MM.1S (cell line): ENCODE results near the gene SMOC1.

ENCODE experiments used
- DNase-seq: peaks from one replicate; pipeline ENCODE4 v3.0.0-alpha.2; 2015
- H2AFZ ChIP-seq: fragments of 300-600 bp; sonication (generic); 2 replicates; pipeline ENCODE4 v1.6.0; 2016; ENCODE audit warnings: antibody characterized with exemption, low read length
- H3F3A ChIP-seq: fragments of 300-600 bp; sonication (generic); 2 replicates; pipeline ENCODE4 v1.6.1; 2016; ENCODE audit warnings: mild to moderate bottlenecking, antibody characterized with exemption, low read length, moderate library complexity, mixed read lengths; ENCODE audit not compliant: insufficient read depth
- H3K27ac ChIP-seq: fragments of 300-600 bp; sonication (generic); 2 replicates; pipeline ENCODE4 v1.5.1; 2016; ENCODE audit warnings: mild to moderate bottlenecking, low read length
- H3K27me3 ChIP-seq: fragments of 300-600 bp; sonication (generic); replicated peaks from 2 replicates; pipeline ENCODE4 v1.6.0; 2016; ENCODE audit warnings: low read length; ENCODE audit not compliant: insufficient read depth
- H3K36me3 ChIP-seq: fragments of 300-600 bp; sonication (generic); replicated peaks from 2 replicates; pipeline ENCODE4 v1.6.1; 2016; ENCODE audit warnings: mild to moderate bottlenecking, low read length, mixed read lengths; ENCODE audit not compliant: insufficient read depth
- H3K4me1 ChIP-seq: fragments of 300-600 bp; sonication (generic); 2 replicates; pipeline ENCODE4 v1.6.1; 2016; ENCODE audit warnings: low read length, mixed read lengths
- H3K4me2 ChIP-seq: fragments of 300-600 bp; sonication (generic); 2 replicates; pipeline ENCODE4 v1.6.0; 2016; ENCODE audit warnings: low read depth, low read length
- H3K4me3 ChIP-seq: fragments of 300-600 bp; sonication (generic); 2 replicates; pipeline ENCODE4 v1.5.1; 2016; ENCODE audit warnings: low read length, mixed read lengths
- H3K79me2 ChIP-seq: fragments of 300-600 bp; sonication (generic); 2 replicates; pipeline ENCODE4 v1.6.1; 2016; ENCODE audit warnings: mixed run types, low read length, mixed read lengths
- H3K9ac ChIP-seq: fragments of 300-600 bp; sonication (generic); 2 replicates; pipeline ENCODE4 v1.6.1; 2016; ENCODE audit warnings: low read length, mixed read lengths
- H3K9me2 ChIP-seq: fragments of 300-600 bp; sonication (generic); replicated peaks from 2 replicates; pipeline ENCODE4 v1.6.1; 2016; ENCODE audit warnings: mild to moderate bottlenecking, low read length, mixed read lengths; ENCODE audit not compliant: insufficient read depth
- H3K9me3 ChIP-seq: fragments of 300-600 bp; sonication (generic); replicated peaks from 2 replicates; pipeline ENCODE4 v1.6.1; 2016; ENCODE audit warnings: mild to moderate bottlenecking, low read length, mixed read lengths; ENCODE audit not compliant: insufficient read depth
- H4K20me1 ChIP-seq: fragments of 300-600 bp; sonication (generic); 2 replicates; pipeline ENCODE4 v1.6.1; 2016; ENCODE audit warnings: mild to moderate bottlenecking, low read length, moderate library complexity, mixed read lengths; ENCODE audit not compliant: insufficient read depth
- EZH2 ChIP-seq: fragments of 300-600 bp; sonication (generic); optimal IDR thresholded peaks from 2 replicates; pipeline ENCODE3; 2017; ENCODE audit warnings: low read depth, mild to moderate bottlenecking, antibody characterized with exemption, low read length, mixed read lengths
- EZH2phosphoT487 ChIP-seq: fragments of 300-600 bp; sonication (generic); IDR thresholded peaks from 2 replicates; pipeline ENCODE4 v1.6.1; 2018; ENCODE audit warnings: antibody characterized with exemption, low read length
- TF ChIP-seq, protein P1 (sequence below): fragments of 300-600 bp; sonication (generic); IDR thresholded peaks from 2 replicates; pipeline ENCODE4 v1.5.1; 2016; ENCODE audit warnings: antibody characterized with exemption, low read length, mixed read lengths

SMOC1 gene

GRCh38 chr14:69933623-69934275, 54.5 kb downstream of the SMOC1 start:
- TF ChIP-seq, protein P1, sequence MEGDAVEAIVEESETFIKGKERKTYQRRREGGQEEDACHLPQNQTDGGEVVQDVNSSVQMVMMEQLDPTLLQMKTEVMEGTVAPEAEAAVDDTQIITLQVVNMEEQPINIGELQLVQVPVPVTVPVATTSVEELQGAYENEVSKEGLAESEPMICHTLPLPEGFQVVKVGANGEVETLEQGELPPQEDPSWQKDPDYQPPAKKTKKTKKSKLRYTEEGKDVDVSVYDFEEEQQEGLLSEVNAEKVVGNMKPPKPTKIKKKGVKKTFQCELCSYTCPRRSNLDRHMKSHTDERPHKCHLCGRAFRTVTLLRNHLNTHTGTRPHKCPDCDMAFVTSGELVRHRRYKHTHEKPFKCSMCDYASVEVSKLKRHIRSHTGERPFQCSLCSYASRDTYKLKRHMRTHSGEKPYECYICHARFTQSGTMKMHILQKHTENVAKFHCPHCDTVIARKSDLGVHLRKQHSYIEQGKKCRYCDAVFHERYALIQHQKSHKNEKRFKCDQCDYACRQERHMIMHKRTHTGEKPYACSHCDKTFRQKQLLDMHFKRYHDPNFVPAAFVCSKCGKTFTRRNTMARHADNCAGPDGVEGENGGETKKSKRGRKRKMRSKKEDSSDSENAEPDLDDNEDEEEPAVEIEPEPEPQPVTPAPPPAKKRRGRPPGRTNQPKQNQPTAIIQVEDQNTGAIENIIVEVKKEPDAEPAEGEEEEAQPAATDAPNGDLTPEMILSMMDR, result no peak
- TF ChIP-seq EZH2, result no peak
- no peak for TF ChIP-seq EZH2phosphoT487
- H3K4me2 ChIP-seq, result no peak overlapping the region
- H3K36me3 ChIP-seq, result no peaks in the 10 kb centered on the region
- H3F3A ChIP-seq, result no peaks in the 10 kb centered on the region
- no peak for DNase-seq
- H2AFZ ChIP-seq, result no peak overlapping the region
- H3K4me3 ChIP-seq, result no peak overlapping the region
- H3K4me1 ChIP-seq, result no peaks in the 10 kb centered on the region
- no peak overlapping the region for H3K9ac ChIP-seq
- no peaks in the 10 kb centered on the region for H4K20me1 ChIP-seq
- no peaks in the 10 kb centered on the region for H3K9me2 ChIP-seq
- H3K79me2 ChIP-seq, result no peaks in the 10 kb centered on the region
- H3K27me3 ChIP-seq, result no peaks in the 10 kb centered on the region
- no peaks in the 10 kb centered on the region for H3K9me3 ChIP-seq
- H3K27ac ChIP-seq, result no peak overlapping the region

- H3K4me2 ChIP-seq, result no peak overlapping the region
- H3K9me3 ChIP-seq, result no peaks in the 10 kb centered on the region
- H3K79me2 ChIP-seq, result no peaks in the 10 kb centered on the region
- H2AFZ ChIP-seq, result no peak overlapping the region
- H3K9me2 ChIP-seq, result no peaks in the 10 kb centered on the region
- H4K20me1 ChIP-seq, result no peaks in the 10 kb centered on the region
- TF ChIP-seq EZH2phosphoT487 (no peak), EZH2 (no peak)
- TF ChIP-seq, protein P1, result no peak
- no peak overlapping the region for H3K4me3 ChIP-seq
- H3F3A ChIP-seq, result no peaks in the 10 kb centered on the region
- H3K36me3 ChIP-seq, result no peaks in the 10 kb centered on the region
- H3K27me3 ChIP-seq, result no peaks in the 10 kb centered on the region
- no peak overlapping the region for H3K27ac ChIP-seq
- no peak overlapping the region for H3K9ac ChIP-seq
- no peaks in the 10 kb centered on the region for H3K4me1 ChIP-seq
- no peak for DNase-seq
These were observed 58.3 kb downstream of the SMOC1 start for GRCh38 chr14:69937367-69938081.

GRCh38 chr14:69938751-69939150, 59.5 kb downstream of the SMOC1 start:
- Histone ChIP-seq H3K4me1 (no peaks in the 10 kb centered on the region), H3K27me3 (no peaks in the 10 kb centered on the region)

More at GRCh38 chr14:69938751-69939150, 59.5 kb downstream of the SMOC1 start:
- no peak for DNase-seq
- Histone ChIP-seq H2AFZ (no peak overlapping the region), H3K4me2 (no peak overlapping the region), H3K9ac (no peak overlapping the region), H3K36me3 (no peaks in the 10 kb centered on the region), H3F3A (no peaks in the 10 kb centered on the region), H4K20me1 (no peaks in the 10 kb centered on the region), H3K79me2 (no peaks in the 10 kb centered on the region), H3K4me3 (no peak overlapping the region), H3K27ac (no peak overlapping the region), H3K9me2 (no peaks in the 10 kb centered on the region), H3K9me3 (no peaks in the 10 kb centered on the region)
- TF ChIP-seq, protein P1, result no peak
- TF ChIP-seq EZH2phosphoT487 (no peak), EZH2 (no peak)
